Measurements from ENCODE around the gene VWA8. TPM values are rescaled to one million over a fixed set of nuclear protein-coding genes. Genes with fewer than 3 reads are reported as not detected.

The VWA8 gene
- total and polyA plus RNA-seq, 2 of the 13 experiments (the other 11 are each of a cell fraction or from before 2014, with no cell fraction given) = 9.1 to 17.3 TPM

DNA sequence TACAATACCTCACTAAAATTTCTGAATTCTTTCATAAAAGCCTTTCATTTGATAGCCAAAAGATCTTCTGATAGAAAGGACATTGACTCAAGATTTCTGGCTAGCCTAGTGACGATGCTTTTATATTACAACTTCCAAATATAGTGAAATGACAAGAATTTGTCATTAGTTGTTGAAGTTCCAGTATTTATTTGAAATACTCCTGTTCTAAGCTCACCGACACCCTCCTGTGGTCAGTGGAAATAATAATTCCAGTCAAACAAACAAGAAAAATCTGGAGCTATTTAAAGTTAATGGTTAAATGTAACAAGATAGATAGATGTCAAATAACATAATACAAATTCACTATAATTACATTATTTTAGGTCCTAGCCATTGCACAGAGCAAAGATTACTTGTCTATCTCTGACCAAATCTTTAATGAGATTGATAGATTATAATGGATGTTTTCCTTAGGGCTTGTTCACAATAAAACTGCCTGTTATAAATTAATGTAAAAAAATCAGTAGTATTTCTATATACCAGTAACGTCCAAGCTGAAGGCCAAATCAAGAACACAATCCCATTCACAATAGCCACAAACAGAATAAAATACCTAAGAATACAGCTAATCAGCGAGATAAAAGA lies 308.1 kb downstream of the VWA8 start (continued):
- TF ChIP-seq PAF1 (CRISPR knock-in tag; IDR thresholded peaks at IDR 0.05) (no peak), DRAP1 (CRISPR knock-in tag; IDR thresholded peaks at IDR 0.05) (no peak)

DNA sequence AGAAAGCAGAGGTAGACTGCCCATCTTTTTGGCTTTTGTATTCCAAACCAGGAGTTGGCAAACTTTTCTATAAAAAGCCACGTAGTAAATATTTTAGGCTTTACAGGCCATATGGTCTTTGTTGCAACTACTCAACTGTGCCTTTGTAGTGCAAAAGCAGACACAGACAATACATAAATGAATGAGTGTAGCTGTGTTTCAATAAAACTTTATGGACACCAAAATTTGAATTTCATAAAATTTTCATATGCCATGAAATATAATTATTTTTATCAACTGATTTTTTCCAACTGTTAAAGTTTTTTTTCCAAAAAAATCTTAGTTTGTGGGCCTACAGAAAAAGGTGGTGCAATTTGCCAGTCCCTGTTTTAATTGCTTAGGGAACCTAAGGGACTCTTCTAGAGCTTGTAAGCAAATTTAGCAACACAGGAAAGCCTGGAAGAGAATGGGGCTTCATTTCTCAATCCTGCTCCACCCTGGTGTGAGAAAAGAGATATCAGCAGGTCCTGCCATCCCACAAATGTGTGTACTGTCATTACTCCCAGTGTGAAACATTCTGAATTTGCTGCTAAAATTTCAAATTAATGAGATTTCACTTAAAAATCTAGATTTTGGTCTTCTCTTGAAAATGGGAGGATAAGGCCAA lies 309.4 kb downstream of the VWA8 start:
- TF ChIP-seq CEBPB (IDR thresholded peaks at IDR 0.05; ENCODE audit: borderline replicate concordance, low read depth, low read length) (no peak), HIVEP1 (CRISPR knock-in tag; IDR thresholded peaks at IDR 0.05) (no peak), SIN3A (IDR thresholded peaks at IDR 0.05; ENCODE audit: borderline replicate concordance, low read depth, low read length) (no peak)
- TF ChIP-seq, protein P1, sequence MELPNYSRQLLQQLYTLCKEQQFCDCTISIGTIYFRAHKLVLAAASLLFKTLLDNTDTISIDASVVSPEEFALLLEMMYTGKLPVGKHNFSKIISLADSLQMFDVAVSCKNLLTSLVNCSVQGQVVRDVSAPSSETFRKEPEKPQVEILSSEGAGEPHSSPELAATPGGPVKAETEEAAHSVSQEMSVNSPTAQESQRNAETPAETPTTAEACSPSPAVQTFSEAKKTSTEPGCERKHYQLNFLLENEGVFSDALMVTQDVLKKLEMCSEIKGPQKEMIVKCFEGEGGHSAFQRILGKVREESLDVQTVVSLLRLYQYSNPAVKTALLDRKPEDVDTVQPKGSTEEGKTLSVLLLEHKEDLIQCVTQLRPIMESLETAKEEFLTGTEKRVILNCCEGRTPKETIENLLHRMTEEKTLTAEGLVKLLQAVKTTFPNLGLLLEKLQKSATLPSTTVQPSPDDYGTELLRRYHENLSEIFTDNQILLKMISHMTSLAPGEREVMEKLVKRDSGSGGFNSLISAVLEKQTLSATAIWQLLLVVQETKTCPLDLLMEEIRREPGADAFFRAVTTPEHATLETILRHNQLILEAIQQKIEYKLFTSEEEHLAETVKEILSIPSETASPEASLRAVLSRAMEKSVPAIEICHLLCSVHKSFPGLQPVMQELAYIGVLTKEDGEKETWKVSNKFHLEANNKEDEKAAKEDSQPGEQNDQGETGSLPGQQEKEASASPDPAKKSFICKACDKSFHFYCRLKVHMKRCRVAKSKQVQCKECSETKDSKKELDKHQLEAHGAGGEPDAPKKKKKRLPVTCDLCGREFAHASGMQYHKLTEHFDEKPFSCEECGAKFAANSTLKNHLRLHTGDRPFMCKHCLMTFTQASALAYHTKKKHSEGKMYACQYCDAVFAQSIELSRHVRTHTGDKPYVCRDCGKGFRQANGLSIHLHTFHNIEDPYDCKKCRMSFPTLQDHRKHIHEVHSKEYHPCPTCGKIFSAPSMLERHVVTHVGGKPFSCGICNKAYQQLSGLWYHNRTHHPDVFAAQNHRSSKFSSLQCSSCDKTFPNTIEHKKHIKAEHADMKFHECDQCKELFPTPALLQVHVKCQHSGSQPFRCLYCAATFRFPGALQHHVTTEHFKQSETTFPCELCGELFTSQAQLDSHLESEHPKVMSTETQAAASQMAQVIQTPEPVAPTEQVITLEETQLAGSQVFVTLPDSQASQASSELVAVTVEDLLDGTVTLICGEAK (IDR thresholded peaks at IDR 0.05) = peak; percentile 52
- TF ChIP-seq, protein P1 (CRISPR knock-in tag; IDR thresholded peaks at IDR 0.05) = no peak; the same call in 1 of the 2 replicates
- ChIA-PET POLR2A (interaction anchor here (1.7 kb wide), 1 partner anchor 46 kb away, joined by 4 read pairs; no protein-coding TSS in a partner anchor), CTCF (ENCODE audit: low intra/inter-chr PET ratio, low total read pairs) (interaction anchor here (1.7 kb wide), 1 partner anchor 192 kb away, joined by 3 read pairs; no protein-coding TSS in a partner anchor)
- ATAC-seq (no peak), DNase-seq (ENCODE audit: low spot score) (no peak), FAIRE-seq (no peak)
- H3K36me3 ChIP-seq (replicated peaks in 1 of 2; ENCODE audit: control insufficient read depth in 1 of 2, insufficient read depth in 2 of 2, low read length in 2 of 2) = no peaks in the 10 kb centered on the region
- H2AFZ ChIP-seq (ENCODE audit: low read length) = no peak overlapping the region
- no peaks in the 10 kb centered on the region for H4K20me1 ChIP-seq (ENCODE audit: insufficient read depth, low read length)
- H3K4me3 ChIP-seq (replicated peaks in 1 of 3; ENCODE audit: insufficient read depth in 1 of 3, low read depth in 2 of 3, low read length in 3 of 3) = no peak overlapping the region
- peak overlapping the region; percentile 26 for H3K27ac ChIP-seq (ENCODE audit: extremely low read length, insufficient read depth, low read length)
- WGBS (ENCODE audit: low lambda C conversion rate) = 97% methylated on average over 1 of the region's 1 CpG
- no TSS peak for BruUV-seq (replicated peaks)
- H3K9ac ChIP-seq (ENCODE audit: insufficient read depth, low read depth, low read length) = no peak overlapping the region
- H3K79me2 ChIP-seq (ENCODE audit: insufficient read depth, low read length) = no peaks in the 10 kb centered on the region
- peaks cover 59% of the 10 kb centered on the region for H3K4me1 ChIP-seq (ENCODE audit: insufficient read depth, low read length)
- H3K27me3 ChIP-seq (ENCODE audit: control insufficient read depth in 1 of 2, insufficient read depth in 2 of 2, low read length in 2 of 2) = no peaks in the 10 kb centered on the region
- intact Hi-C loops (cut with micrococcal nuclease; ENCODE audit: unreplicated experiment) (loop anchor here (1.0 to 5.0 kb wide), 6 partner anchors 54 to 577 kb away; partner anchors contain the start of gene RGCC), in situ Hi-C loops (cut with HindIII; ENCODE audit: extremely low pct_ligation_motif_present, low pct_unique_long_range_greater_than_20kb) (loop anchor here (5.0 kb wide), 1 partner anchor 239 kb away; no protein-coding TSS in a partner anchor)
- no peaks in the 10 kb centered on the region for H3K9me3 ChIP-seq (ENCODE audit: low read length)
- H3K4me2 ChIP-seq (ENCODE audit: low read depth, low read length) = no peak overlapping the region
